Upper lobe of left lung (tissue), 6 donors: ENCODE measurements around the gene PXMP4. TPM values are rescaled to one million over a fixed set of nuclear protein-coding genes. Genes with fewer than 3 reads are reported as not detected.

Experiments used
- ATAC-seq, 2 donors: fragments of 200-7000 bp; cut with Tn5 transposase; one replicate each; pipeline ENCODE4 v1.9.1; 2022; ENCODE audit warnings: mild to moderate bottlenecking in 2 of 2, moderate library complexity in 2 of 2; ENCODE audit not compliant: low FRiP score in 2 of 2
- DNase-seq, 2 donors: peaks; one replicate each; pipeline ENCODE4 v3.0.0-alpha.2; 2019 to 2020
- H3K27ac ChIP-seq, 4 donors: fragments of 200-600 bp; sonication (generic); one replicate each; pipeline ENCODE4 v1.5.1; 2016 to 2019
- H3K27me3 ChIP-seq, 4 donors: fragments of 200-600 bp; sonication (generic); one replicate each; pipeline ENCODE4 v1.5.1; 2017 to 2019
- H3K36me3 ChIP-seq, 4 donors: fragments of 200-600 bp; sonication (generic); one replicate each; pipeline ENCODE4 v1.5.1; 2016 to 2019
- H3K4me1 ChIP-seq, 4 donors: fragments of 200-600 bp; sonication (generic); one replicate each; pipeline ENCODE4 v1.5.1; 2018 to 2019
- H3K4me3 ChIP-seq, 4 donors: fragments of 200-600 bp; sonication (generic); one replicate each; pipeline ENCODE4 v1.5.1; 2017 to 2019; ENCODE audit warnings: mild to moderate bottlenecking in 2 of 4, moderate library complexity in 1 of 4
- H3K9me3 ChIP-seq, 4 donors: fragments of 200-600 bp; sonication (generic); one replicate each; pipeline ENCODE4 v1.5.1; 2018 to 2019
- CTCF ChIP-seq, 6 experiments: fragments of 450-650 bp in 4 of 6; fragments of 200-600 bp in 2 of 6; sonication (generic) in 2 of 6; IDR thresholded peaks; one replicate each; pipeline ENCODE4 v1.5.1; 2016 to 2019; ENCODE audit warnings: antibody characterized with exemption in 6 of 6
- EP300 ChIP-seq, 4 donors: sonication (generic); formaldehyde crosslinking; IDR thresholded peaks; one replicate each; pipeline ENCODE4 v1.5.1; 2017; ENCODE audit warnings: antibody characterized with exemption in 4 of 4, control low read depth in 2 of 4
- POLR2A ChIP-seq, 4 donors: fragments of 450-650 bp; IDR thresholded peaks; one replicate each; pipeline ENCODE4 v1.5.1; 2016 to 2017; ENCODE audit warnings: antibody characterized with exemption in 4 of 4, mild to moderate bottlenecking in 2 of 4
- POLR2AphosphoS5 ChIP-seq, 2 donors: sonication (generic); formaldehyde crosslinking; IDR thresholded peaks; one replicate each; pipeline ENCODE4 v1.5.1; 2017; ENCODE audit warnings: antibody characterized with exemption in 2 of 2
- WGBS, 2 donors: methylation state at CpG; one replicate each; pipeline ENCODE4 v1.1.5; 2017 to 2018; 5-methylcytosine and 5-hydroxymethylcytosine counted together
- total RNA-seq, 6 donors: library from RNA; depleted of rRNA in 4 of 6; stranded (reverse); fragments of >200 nt in 4 of 6; gene quantifications; one replicate each; pipeline versions ENCODE4 v1.1.0 to v1.2.1, GENCODE V29; 2016 to 2021
- donor health status: DM: no; HTN: no; CAD: no; lungs with moderate emphysema.
- donor health status: DM: no; HTN: yes; CAD: no; lungs with severe emphysema.

Gene PXMP4
- total RNA-seq, 6 donors from 2014 or later, result 18.4 to 80.2 (median 29.8) TPM

- Histone ChIP-seq H3K36me3 (no peaks in the 10 kb centered on the region), H3K4me3 (no peak overlapping the region), H3K9me3 (no peaks in the 10 kb centered on the region), H3K4me1 (peaks cover 34 to 66% (median 60%) of the 10 kb centered on the region in 4 donors), H3K27ac (no peak overlapping the region), H3K27me3 (no peaks in the 10 kb centered on the region)
- 80 to 94% methylated on average over 6 of the region's 6 CpGs for WGBS, 2 donors
- ATAC-seq (no peak), DNase-seq (no peak)
- TF ChIP-seq POLR2AphosphoS5 (IDR thresholded peaks at IDR 0.05), result no peak
Measured at GRCh38 chr20:33670715-33671499, 49.2 kb downstream of the PXMP4 start.

- no peak overlapping the region for H3K27ac ChIP-seq
Measured at GRCh38 chr20:33669873-33670640, 50.1 kb downstream of the PXMP4 start.

GRCh38 chr20:33669224-33669623 lies 50.9 kb downstream of the PXMP4 start:
- 70 to 95% methylated on average over 2 to 5 of the region's 5 CpGs for WGBS, 2 donors
- Histone ChIP-seq H3K36me3 (no peaks in the 10 kb centered on the region), H3K27ac (no peak overlapping the region), H3K9me3 (no peaks in the 10 kb centered on the region), H3K4me3 (no peak overlapping the region), H3K4me1 (peaks cover 30 to 64% (median 53%) of the 10 kb centered on the region in 4 donors), H3K27me3 (no peaks in the 10 kb centered on the region)
- DNase-seq (no peak), ATAC-seq (no peak)
- no peak for TF ChIP-seq POLR2AphosphoS5 (IDR thresholded peaks at IDR 0.05)
- TF ChIP-seq POLR2A (IDR thresholded peaks at IDR 0.05), result no peak
- no peak for TF ChIP-seq EP300 (IDR thresholded peaks at IDR 0.05)
- no peak for TF ChIP-seq CTCF (IDR thresholded peaks at IDR 0.05)

More at GRCh38 chr20:33669873-33670640, 50.1 kb downstream of the PXMP4 start:
- no peaks in the 10 kb centered on the region for H3K9me3 ChIP-seq
- no peaks in the 10 kb centered on the region for H3K27me3 ChIP-seq
- ATAC-seq (no peak), DNase-seq (peak in 1 of 2 donors; percentile 59)
- H3K4me1 ChIP-seq, result peaks cover 28 to 64% (median 54%) of the 10 kb centered on the region in 4 donors
- WGBS, 2 donors, result 86 to 93% methylated on average over 13 of the region's 13 CpGs
- H3K4me3 ChIP-seq, result no peak overlapping the region
- no peaks in the 10 kb centered on the region for H3K36me3 ChIP-seq
- TF ChIP-seq EP300 (IDR thresholded peaks at IDR 0.05) (no peak), POLR2AphosphoS5 (IDR thresholded peaks at IDR 0.05) (no peak)

- DNase-seq (no peak), ATAC-seq (no peak)
- peak overlapping the region in 2 of 4 donors; percentile 88 to 92 for H3K27ac ChIP-seq
- peaks cover 30 to 65% (median 55%) of the 10 kb centered on the region in 4 donors for H3K4me1 ChIP-seq
- no peak for TF ChIP-seq POLR2AphosphoS5 (IDR thresholded peaks at IDR 0.05)
- TF ChIP-seq EP300 (IDR thresholded peaks at IDR 0.05), result no peak
- TF ChIP-seq POLR2A (IDR thresholded peaks at IDR 0.05), result no peak
- TF ChIP-seq CTCF (IDR thresholded peaks at IDR 0.05), result no peak
- no peaks in the 10 kb centered on the region for H3K27me3 ChIP-seq
- 78 to 92% methylated on average over 13 of the region's 13 CpGs for WGBS, 2 donors
- no peaks in the 10 kb centered on the region for H3K36me3 ChIP-seq
- H3K9me3 ChIP-seq, result no peaks in the 10 kb centered on the region
- no peak overlapping the region for H3K4me3 ChIP-seq
Measured at GRCh38 chr20:33668466-33669155, 51.5 kb downstream of the PXMP4 start.

- peak; percentile 91 to 94 for DNase-seq
- Histone ChIP-seq H3K27me3 (no peaks in the 10 kb centered on the region), H3K27ac (peak overlapping the region; percentile 76 to 92 (median 88)), H3K4me1 (peaks cover 28 to 64% (median 52%) of the 10 kb centered on the region in 4 donors), H3K4me3 (peak overlapping the region; percentile 18 to 78 (median 61)), H3K36me3 (no peaks in the 10 kb centered on the region), H3K9me3 (no peaks in the 10 kb centered on the region)
- peak; percentile 74 to 75 for ATAC-seq
- WGBS, 2 donors, result 8 to 29% methylated on average over 17 to 23 of the region's 47 CpGs
- no peak for TF ChIP-seq EP300 (IDR thresholded peaks at IDR 0.05)
- TF ChIP-seq CTCF (IDR thresholded peaks at IDR 0.05), result peak; percentile 96 to 99 (median 97)
- peak in 1 of 2 donors; percentile 8 for TF ChIP-seq POLR2AphosphoS5 (IDR thresholded peaks at IDR 0.05)
- peak in 1 of 4 donors; percentile 31 for TF ChIP-seq POLR2A (IDR thresholded peaks at IDR 0.05)
Measured at GRCh38 chr20:33667676-33668465, 52.2 kb downstream of the PXMP4 start.
